Breast epithelium (tissue), 4 donors: ENCODE results near the gene CHST2. TPM values are rescaled to one million over a fixed set of nuclear protein-coding genes. Genes with fewer than 3 reads are reported as not detected.

Experiments
- DNase-seq, 2 donors: peaks; one replicate each; pipeline ENCODE4 v3.0.0-alpha.2; 2019; ENCODE audit warnings: low spot score in 2 of 2
- H3K27ac ChIP-seq, 2 donors: fragments of 200-600 bp; sonication (generic) in 1 of 2; one replicate each; pipeline ENCODE4 v1.5.1; 2016 to 2019; ENCODE audit warnings: mild to moderate bottlenecking in 1 of 2
- H3K27me3 ChIP-seq, 2 donors: fragments of 200-600 bp; sonication (generic) in 1 of 2; one replicate each; pipeline versions ENCODE4 v1.5.1 to v1.6.0; 2017 to 2019; ENCODE audit warnings: control low read depth in 1 of 2, mild to moderate bottlenecking in 1 of 2
- H3K36me3 ChIP-seq: fragments of 200-600 bp; one replicate; pipeline ENCODE4 v1.5.1; 2019
- H3K4me1 ChIP-seq, 2 donors: fragments of 200-600 bp; sonication (generic); one replicate each; pipeline ENCODE4 v1.5.1; 2016 to 2019; ENCODE audit warnings: control low read depth in 1 of 2
- H3K4me3 ChIP-seq, 3 donors: fragments of 200-600 bp; sonication (generic); 1 replicate in 2 of 3; 2 replicates in 1 of 3; pipeline ENCODE4 v1.5.1; 2016 to 2019; ENCODE audit warnings: mild to moderate bottlenecking in 3 of 3, moderate library complexity in 2 of 3
- H3K9me3 ChIP-seq, 2 donors: fragments of 200-600 bp; sonication (generic) in 1 of 2; one replicate each; pipeline ENCODE4 v1.5.1; 2016 to 2019; ENCODE audit warnings: control low read depth in 1 of 2
- POLR2A ChIP-seq: fragments of 450-650 bp; IDR thresholded peaks from one replicate; pipeline ENCODE4 v1.6.1; 2016; ENCODE audit warnings: antibody characterized with exemption, mild to moderate bottlenecking, moderate library complexity
- POLR2AphosphoS5 ChIP-seq, 3 donors: sonication (generic); formaldehyde crosslinking; IDR thresholded peaks; one replicate each; pipeline ENCODE4 v1.6.1; 2017; ENCODE audit warnings: antibody characterized with exemption in 3 of 3
- intact Hi-C: fragments of 100-400 bp; cut with DNase I; formaldehyde crosslinking; loops from one replicate; pipeline ENCODE4 v1.15.1; 2023; ENCODE audit warnings: low total_unique reads
- total RNA-seq, 3 donors: library from RNA; depleted of rRNA; stranded (reverse); fragments of >200 nt; gene quantifications; one replicate each; pipeline ENCODE4 v1.1.0, GENCODE V29; 2016
- TF ChIP-seq, protein P1 (sequence below), 3 donors: fragments of 450-650 bp; IDR thresholded peaks; one replicate each; pipeline ENCODE4 v1.5.1; 2016 to 2017; ENCODE audit warnings: antibody characterized with exemption in 3 of 3, mild to moderate bottlenecking in 3 of 3, moderate library complexity in 3 of 3

Gene CHST2
- total RNA-seq, 3 donors from 2014 or later = 3.0 to 6.9 (median 4.5) TPM

DNA sequence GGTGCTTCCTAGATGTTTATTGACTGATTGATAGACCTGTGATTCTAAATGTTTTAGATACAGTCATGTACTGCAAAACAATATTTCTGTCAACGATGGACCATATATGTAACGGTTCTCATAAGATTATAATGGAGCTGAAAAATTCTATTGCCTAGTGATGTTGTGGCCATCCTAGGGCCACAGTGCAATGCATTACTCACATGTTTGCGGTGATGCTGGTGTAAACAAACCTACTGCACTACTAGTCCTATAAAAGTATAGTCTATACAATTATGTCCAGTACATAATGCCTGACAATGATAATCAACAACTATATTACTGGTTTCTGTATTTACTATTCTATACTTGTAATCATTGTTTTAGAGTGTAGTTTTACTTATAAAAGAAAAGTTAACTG lies 46.8 kb downstream of the CHST2 start:
- no peaks in the 10 kb centered on the region for H3K36me3 ChIP-seq
- no peak for DNase-seq
- H3K9me3 ChIP-seq = no peaks in the 10 kb centered on the region
- peaks cover 0 to 4% of the 10 kb centered on the region in 2 donors for H3K4me1 ChIP-seq
- TF ChIP-seq, protein P1, sequence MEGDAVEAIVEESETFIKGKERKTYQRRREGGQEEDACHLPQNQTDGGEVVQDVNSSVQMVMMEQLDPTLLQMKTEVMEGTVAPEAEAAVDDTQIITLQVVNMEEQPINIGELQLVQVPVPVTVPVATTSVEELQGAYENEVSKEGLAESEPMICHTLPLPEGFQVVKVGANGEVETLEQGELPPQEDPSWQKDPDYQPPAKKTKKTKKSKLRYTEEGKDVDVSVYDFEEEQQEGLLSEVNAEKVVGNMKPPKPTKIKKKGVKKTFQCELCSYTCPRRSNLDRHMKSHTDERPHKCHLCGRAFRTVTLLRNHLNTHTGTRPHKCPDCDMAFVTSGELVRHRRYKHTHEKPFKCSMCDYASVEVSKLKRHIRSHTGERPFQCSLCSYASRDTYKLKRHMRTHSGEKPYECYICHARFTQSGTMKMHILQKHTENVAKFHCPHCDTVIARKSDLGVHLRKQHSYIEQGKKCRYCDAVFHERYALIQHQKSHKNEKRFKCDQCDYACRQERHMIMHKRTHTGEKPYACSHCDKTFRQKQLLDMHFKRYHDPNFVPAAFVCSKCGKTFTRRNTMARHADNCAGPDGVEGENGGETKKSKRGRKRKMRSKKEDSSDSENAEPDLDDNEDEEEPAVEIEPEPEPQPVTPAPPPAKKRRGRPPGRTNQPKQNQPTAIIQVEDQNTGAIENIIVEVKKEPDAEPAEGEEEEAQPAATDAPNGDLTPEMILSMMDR (IDR thresholded peaks at IDR 0.05) = no peak
- no peak for TF ChIP-seq POLR2AphosphoS5 (IDR thresholded peaks at IDR 0.05)
- TF ChIP-seq POLR2A = no peak
- H3K4me3 ChIP-seq = no peak overlapping the region
- no peaks in the 10 kb centered on the region for H3K27me3 ChIP-seq
- H3K27ac ChIP-seq = no peak overlapping the region
- intact Hi-C loops = no loop called here

DNA sequence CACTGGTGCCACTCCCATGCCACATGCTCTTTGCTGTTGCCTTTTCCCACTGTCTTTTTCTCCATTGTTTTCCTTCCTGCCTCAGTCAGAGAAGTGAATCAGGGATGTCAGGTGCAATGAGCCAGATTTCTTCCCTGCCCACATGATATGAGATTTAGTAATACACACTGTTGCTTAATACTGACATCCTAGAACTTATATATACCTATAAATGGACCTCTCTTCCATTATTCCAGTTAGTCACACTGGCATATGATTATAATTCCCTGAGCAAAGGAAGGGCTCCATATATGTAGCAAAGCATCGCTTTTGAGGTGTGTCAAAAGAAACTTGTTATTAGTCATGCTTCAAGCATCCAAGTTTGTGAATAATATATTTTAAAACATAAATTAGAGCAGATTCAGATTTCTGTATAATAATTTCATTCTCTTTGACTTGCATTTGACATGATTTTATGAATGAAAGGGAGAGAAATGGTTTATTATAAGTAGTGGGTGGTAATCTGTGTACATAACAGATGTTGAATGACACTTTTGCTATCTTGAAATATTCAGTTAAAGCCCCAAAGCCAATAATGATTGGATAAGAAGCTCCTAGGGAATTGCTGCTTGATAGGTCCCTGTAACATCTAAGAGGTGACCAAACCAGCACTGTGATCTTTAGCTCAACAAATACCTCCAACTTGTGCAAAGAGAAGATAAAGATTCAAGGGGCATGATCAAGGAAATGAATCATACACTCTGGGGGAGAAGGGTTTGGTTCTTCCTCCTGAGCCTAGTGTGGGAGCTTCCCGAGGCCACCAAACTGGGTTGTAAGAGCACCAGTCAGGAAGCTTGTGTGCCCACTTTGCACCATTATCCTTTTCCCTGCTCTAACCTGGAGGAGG lies 48.6 kb downstream of the CHST2 start:
- no peak for TF ChIP-seq POLR2A
- no peak for TF ChIP-seq POLR2AphosphoS5 (IDR thresholded peaks at IDR 0.05)
- TF ChIP-seq, protein P1 (IDR thresholded peaks at IDR 0.05) = no peak
- H3K4me1 ChIP-seq = peaks cover 0 to 4% of the 10 kb centered on the region in 2 donors
- DNase-seq = no peak
- no peak overlapping the region for H3K4me3 ChIP-seq
- no peak overlapping the region for H3K27ac ChIP-seq
- no peaks in the 10 kb centered on the region for H3K9me3 ChIP-seq
- intact Hi-C loops = no loop called here
- no peaks in the 10 kb centered on the region for H3K36me3 ChIP-seq
- no peaks in the 10 kb centered on the region for H3K27me3 ChIP-seq

DNA sequence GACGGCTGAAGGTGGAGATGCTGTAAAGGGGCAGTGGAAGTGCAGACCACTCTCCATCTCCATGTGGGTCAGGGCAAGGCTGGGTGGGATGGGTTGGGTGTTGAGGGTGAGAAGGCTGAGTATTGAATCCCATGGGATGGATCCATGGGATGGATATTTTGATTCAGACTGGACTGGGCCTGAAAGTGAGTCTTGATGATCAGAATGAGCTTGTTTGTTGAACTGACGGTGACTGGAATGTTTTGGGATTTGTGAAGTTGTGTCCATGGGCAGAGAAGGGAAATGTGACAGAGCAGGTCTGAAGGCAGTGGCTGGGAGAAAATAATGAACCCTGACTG lies 49.3 kb downstream of the CHST2 start:
- H3K27ac ChIP-seq = no peak overlapping the region
- H3K4me1 ChIP-seq = peaks cover 0 to 4% of the 10 kb centered on the region in 2 donors
- DNase-seq = no peak
- no peaks in the 10 kb centered on the region for H3K36me3 ChIP-seq
- no peak overlapping the region for H3K4me3 ChIP-seq
- TF ChIP-seq POLR2A = no peak
- no peak for TF ChIP-seq POLR2AphosphoS5 (IDR thresholded peaks at IDR 0.05)
- TF ChIP-seq, protein P1 (IDR thresholded peaks at IDR 0.05) = no peak
- no peaks in the 10 kb centered on the region for H3K27me3 ChIP-seq
- H3K9me3 ChIP-seq = no peaks in the 10 kb centered on the region
- intact Hi-C loops = no loop called here

DNA sequence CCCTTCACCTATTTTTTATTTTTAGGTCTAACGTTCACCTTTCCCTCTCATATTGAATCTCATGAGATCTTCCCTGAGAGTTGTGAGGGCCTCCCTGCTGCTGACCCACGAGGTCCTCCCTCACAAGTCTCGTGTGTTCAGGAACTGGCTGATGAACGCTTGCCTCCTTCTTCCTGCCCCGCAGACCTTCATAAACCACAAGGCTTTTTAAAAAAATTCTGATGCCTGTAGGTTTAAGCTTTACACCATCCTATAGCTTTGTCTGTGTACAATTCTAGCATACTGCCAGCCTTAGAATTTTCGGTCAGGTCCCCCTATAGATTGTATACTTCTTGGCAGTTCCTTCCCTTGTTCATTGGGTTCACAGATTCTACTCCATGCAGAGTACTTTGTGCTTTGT lies 50.5 kb downstream of the CHST2 start:
- no peaks in the 10 kb centered on the region for H3K27me3 ChIP-seq
- no peak overlapping the region for H3K4me3 ChIP-seq
- intact Hi-C loops = no loop called here
- H3K4me1 ChIP-seq = peaks cover 0 to 4% of the 10 kb centered on the region in 2 donors
- no peak for DNase-seq
- H3K27ac ChIP-seq = no peak overlapping the region
- no peaks in the 10 kb centered on the region for H3K9me3 ChIP-seq
- H3K36me3 ChIP-seq = no peaks in the 10 kb centered on the region
- TF ChIP-seq, protein P1 (IDR thresholded peaks at IDR 0.05) = no peak
- TF ChIP-seq POLR2AphosphoS5 (IDR thresholded peaks at IDR 0.05) (no peak), POLR2A (no peak)

DNA sequence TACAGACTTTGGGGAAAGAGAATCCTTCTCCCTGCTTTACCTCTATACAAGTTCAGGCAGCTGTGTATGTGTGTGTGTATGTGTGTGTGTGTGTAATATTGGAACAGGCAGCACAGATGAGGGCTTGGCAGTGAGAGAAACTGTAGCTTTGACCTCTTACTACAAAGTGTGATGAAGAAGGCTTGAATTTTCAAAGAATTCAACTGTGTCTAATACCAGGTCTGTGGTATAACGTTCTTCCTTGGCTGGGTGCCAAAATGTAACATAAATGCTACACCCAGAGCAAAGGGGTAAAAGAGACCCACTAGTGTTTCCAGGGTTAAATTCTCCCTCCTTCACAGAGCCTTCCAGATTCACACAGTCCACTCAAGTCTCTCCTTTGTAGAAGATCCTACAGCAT lies 51.1 kb downstream of the CHST2 start:
- Histone ChIP-seq H3K4me1 (peaks cover 0 to 4% of the 10 kb centered on the region in 2 donors), H3K27ac (peak overlapping the region in 1 of 2 donors; percentile 39), H3K4me3 (no peak overlapping the region), H3K9me3 (no peaks in the 10 kb centered on the region), H3K36me3 (no peaks in the 10 kb centered on the region), H3K27me3 (no peaks in the 10 kb centered on the region)
- intact Hi-C loops = no loop called here
- TF ChIP-seq POLR2A = no peak
- TF ChIP-seq, protein P1 (IDR thresholded peaks at IDR 0.05) = no peak
- no peak for TF ChIP-seq POLR2AphosphoS5 (IDR thresholded peaks at IDR 0.05)
- DNase-seq = no peak
